Loucy (cell line): Measurements from ENCODE around the gene FRMD5.

Source experiments
- H2AFZ ChIP-seq: fragments of 200-600 bp; sonication (generic); 2 replicates; pipeline ENCODE4 v1.6.0; 2016; ENCODE audit warnings: antibody characterized with exemption, mild to moderate bottlenecking, low read length, moderate library complexity
- H3F3A ChIP-seq: fragments of 200-600 bp; 2 replicates; pipeline ENCODE4 v1.6.0; 2016; ENCODE audit warnings: antibody characterized with exemption, low read depth, mild to moderate bottlenecking
- H3K27me3 ChIP-seq: fragments of 200-600 bp; sonication (generic); 2 replicates; pipeline ENCODE4 v1.6.1; 2014; ENCODE audit warnings: low read length, mild to moderate bottlenecking; ENCODE audit not compliant: insufficient read depth, poor library complexity, severe bottlenecking
- H3K36me3 ChIP-seq: fragments of 200-600 bp; sonication (generic); 2 replicates; pipeline ENCODE4 v1.6.1; 2016; ENCODE audit warnings: low read length; ENCODE audit not compliant: insufficient read depth
- H3K4me1 ChIP-seq: fragments of 200-600 bp; sonication (generic); 2 replicates; pipeline ENCODE4 v1.5.1; 2014; ENCODE audit warnings: low read length, mild to moderate bottlenecking; ENCODE audit not compliant: insufficient read depth, poor library complexity, severe bottlenecking
- H3K4me2 ChIP-seq: fragments of 200-600 bp; sonication (generic); 2 replicates; pipeline ENCODE4 v1.6.0; 2014; ENCODE audit warnings: antibody characterized with exemption, low read length, low read depth, mild to moderate bottlenecking; ENCODE audit not compliant: poor library complexity, severe bottlenecking
- H3K4me3 ChIP-seq: fragments of 200-600 bp; sonication (generic); 2 replicates; pipeline ENCODE4 v1.5.1; 2014; ENCODE audit warnings: low read length, mild to moderate bottlenecking, mixed read lengths; ENCODE audit not compliant: poor library complexity, severe bottlenecking
- H3K79me2 ChIP-seq: fragments of 200-600 bp; sonication (generic); 2 replicates; pipeline ENCODE4 v1.6.1; 2014; ENCODE audit warnings: low read length; ENCODE audit not compliant: insufficient read depth
- H3K9ac ChIP-seq: fragments of 200-600 bp; sonication (generic); 2 replicates; pipeline ENCODE4 v1.6.0; 2014; ENCODE audit warnings: mild to moderate bottlenecking, low read depth, low read length, moderate library complexity; ENCODE audit not compliant: poor library complexity, severe bottlenecking
- H3K9me2 ChIP-seq: fragments of 200-600 bp; sonication (generic); replicated peaks from 2 replicates; pipeline ENCODE4 v1.6.1; 2016; ENCODE audit warnings: low read depth, low read length, mixed read lengths
- H3K9me3 ChIP-seq: fragments of 200-600 bp; sonication (generic); 2 replicates; pipeline ENCODE4 v1.6.1; 2014; ENCODE audit warnings: mild to moderate bottlenecking, antibody characterized with exemption, low read length, low read depth; ENCODE audit not compliant: insufficient read depth
- H4K20me1 ChIP-seq: fragments of 200-600 bp; sonication (generic); 2 replicates; pipeline ENCODE4 v1.6.0; 2014; ENCODE audit warnings: antibody characterized with exemption, low read length, mild to moderate bottlenecking; ENCODE audit not compliant: insufficient read depth, poor library complexity, severe bottlenecking
- EZH2phosphoT487 ChIP-seq: fragments of 200-600 bp; IDR thresholded peaks from 2 replicates; pipeline ENCODE4 v1.6.1; 2018; ENCODE audit warnings: antibody characterized with exemption, mild to moderate bottlenecking, moderate library complexity, borderline replicate concordance
- TF ChIP-seq, protein P1 (sequence below): fragments of 200-600 bp; sonication (generic); conservative IDR thresholded peaks from 2 replicates; pipeline ENCODE4 v1.5.1; 2014; ENCODE audit warnings: mild to moderate bottlenecking, antibody characterized with exemption, low read length

FRMD5 gene

DNA sequence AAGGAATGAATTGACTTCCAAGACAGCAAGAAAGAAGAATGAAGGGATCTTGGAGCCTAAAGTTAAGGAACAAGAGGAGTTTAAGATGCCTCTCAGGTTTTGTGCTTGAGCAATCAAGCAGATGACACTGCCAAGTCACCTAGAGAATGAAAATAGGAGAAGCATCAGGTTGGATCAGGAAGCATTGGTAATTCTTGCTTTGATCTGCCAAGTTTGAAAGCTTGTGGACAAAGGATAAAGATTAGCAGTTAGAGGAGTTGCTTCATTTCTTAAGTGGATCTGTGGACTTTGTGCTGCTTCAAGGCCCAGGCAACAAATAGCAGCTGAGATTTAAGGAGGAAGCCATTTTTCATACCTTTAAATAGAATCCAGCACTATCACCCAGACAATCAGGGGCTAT, 35.6 kb downstream of the FRMD5 start:
- no peaks in the 10 kb centered on the region for H3K27me3 ChIP-seq
- H3K9me2 ChIP-seq: no peaks in the 10 kb centered on the region
- H4K20me1 ChIP-seq: no peaks in the 10 kb centered on the region
- H3F3A ChIP-seq: no peaks in the 10 kb centered on the region
- H3K9me3 ChIP-seq: no peaks in the 10 kb centered on the region
- no peak overlapping the region for H3K9ac ChIP-seq
- no peaks in the 10 kb centered on the region for H3K79me2 ChIP-seq
- TF ChIP-seq EZH2phosphoT487: no peak
- TF ChIP-seq, protein P1, sequence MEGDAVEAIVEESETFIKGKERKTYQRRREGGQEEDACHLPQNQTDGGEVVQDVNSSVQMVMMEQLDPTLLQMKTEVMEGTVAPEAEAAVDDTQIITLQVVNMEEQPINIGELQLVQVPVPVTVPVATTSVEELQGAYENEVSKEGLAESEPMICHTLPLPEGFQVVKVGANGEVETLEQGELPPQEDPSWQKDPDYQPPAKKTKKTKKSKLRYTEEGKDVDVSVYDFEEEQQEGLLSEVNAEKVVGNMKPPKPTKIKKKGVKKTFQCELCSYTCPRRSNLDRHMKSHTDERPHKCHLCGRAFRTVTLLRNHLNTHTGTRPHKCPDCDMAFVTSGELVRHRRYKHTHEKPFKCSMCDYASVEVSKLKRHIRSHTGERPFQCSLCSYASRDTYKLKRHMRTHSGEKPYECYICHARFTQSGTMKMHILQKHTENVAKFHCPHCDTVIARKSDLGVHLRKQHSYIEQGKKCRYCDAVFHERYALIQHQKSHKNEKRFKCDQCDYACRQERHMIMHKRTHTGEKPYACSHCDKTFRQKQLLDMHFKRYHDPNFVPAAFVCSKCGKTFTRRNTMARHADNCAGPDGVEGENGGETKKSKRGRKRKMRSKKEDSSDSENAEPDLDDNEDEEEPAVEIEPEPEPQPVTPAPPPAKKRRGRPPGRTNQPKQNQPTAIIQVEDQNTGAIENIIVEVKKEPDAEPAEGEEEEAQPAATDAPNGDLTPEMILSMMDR: no peak
- no peaks in the 10 kb centered on the region for H3K36me3 ChIP-seq
- H3K4me2 ChIP-seq: no peak overlapping the region
- H2AFZ ChIP-seq: no peak overlapping the region
- no peaks in the 10 kb centered on the region for H3K4me1 ChIP-seq
- H3K4me3 ChIP-seq: no peak overlapping the region

DNA sequence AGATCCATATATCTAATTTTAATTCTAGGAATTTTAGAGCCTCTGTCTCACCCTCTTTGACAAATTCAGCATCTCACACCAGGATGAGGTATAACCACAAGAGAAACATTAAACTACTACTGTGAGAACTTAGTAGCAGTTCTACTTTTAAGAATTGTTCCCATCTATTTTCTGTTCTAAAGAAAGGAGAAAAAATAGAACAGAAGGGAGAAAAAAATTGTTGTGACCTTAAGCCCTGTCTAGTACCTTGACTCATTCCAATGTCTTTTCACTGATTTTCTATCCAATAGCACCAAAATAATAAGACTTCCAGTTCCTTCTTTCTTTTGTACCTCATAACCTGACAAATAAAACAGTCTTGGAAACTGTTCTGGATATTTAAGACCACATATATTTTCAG, 37.0 kb downstream of the FRMD5 start:
- Histone ChIP-seq H3K9ac (no peak overlapping the region), H3K27me3 (no peaks in the 10 kb centered on the region), H3F3A (no peaks in the 10 kb centered on the region), H3K9me2 (no peaks in the 10 kb centered on the region), H4K20me1 (no peaks in the 10 kb centered on the region), H2AFZ (no peak overlapping the region), H3K4me2 (no peak overlapping the region), H3K36me3 (no peaks in the 10 kb centered on the region), H3K4me1 (no peaks in the 10 kb centered on the region), H3K79me2 (no peaks in the 10 kb centered on the region), H3K4me3 (no peak overlapping the region), H3K9me3 (no peaks in the 10 kb centered on the region)
- no peak for TF ChIP-seq EZH2phosphoT487
- TF ChIP-seq, protein P1: no peak

DNA sequence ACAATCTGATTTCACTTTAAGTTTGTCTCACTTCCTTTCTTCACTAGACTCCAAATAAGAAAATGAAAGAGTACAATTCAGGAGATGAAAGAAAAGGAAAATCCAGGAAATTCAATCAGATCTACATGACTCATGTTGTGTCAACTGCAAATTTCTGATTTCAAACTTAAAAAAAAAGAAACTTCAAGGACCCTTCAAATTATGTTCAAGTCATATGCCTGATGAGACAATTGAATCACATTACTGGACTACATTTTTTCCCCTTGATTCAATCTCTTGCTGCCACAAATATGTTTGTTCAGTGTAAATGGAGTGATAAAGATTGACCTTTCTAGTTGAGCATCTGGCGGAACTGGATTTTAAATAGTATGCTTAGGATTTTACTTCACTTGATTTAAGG, 37.4 kb downstream of the FRMD5 start:
- no peak for TF ChIP-seq EZH2phosphoT487
- TF ChIP-seq, protein P1: no peak
- H3K4me2 ChIP-seq: no peak overlapping the region

More for the DNA sequence above, 37.4 kb downstream of the FRMD5 start:
- Histone ChIP-seq H3K79me2 (no peaks in the 10 kb centered on the region), H3K9me2 (no peaks in the 10 kb centered on the region), H3K9me3 (no peaks in the 10 kb centered on the region), H3K4me1 (no peaks in the 10 kb centered on the region), H3K9ac (no peak overlapping the region), H4K20me1 (no peaks in the 10 kb centered on the region), H3K27me3 (no peaks in the 10 kb centered on the region), H3K36me3 (no peaks in the 10 kb centered on the region), H2AFZ (no peak overlapping the region), H3K4me3 (no peak overlapping the region), H3F3A (no peaks in the 10 kb centered on the region)
